K562 (cell line): ENCODE results near the gene GAL3ST3. TPM values are rescaled to one million over a fixed set of nuclear protein-coding genes. Genes with fewer than 3 reads are reported as not detected.

Experiments
- ARNT ChIP-seq, 2 experiments: fragments of 450-650 bp; IDR thresholded peaks; 2 replicates each; pipeline ENCODE4 v1.6.1; 2016; ENCODE audit warnings: mild to moderate bottlenecking in 1 of 2
- BRF1 ChIP-seq: IDR thresholded peaks from 3 replicates; pipeline ENCODE4 v1.6.1; 2011; ENCODE audit warnings: borderline replicate concordance, mild to moderate bottlenecking; ENCODE audit not compliant: insufficient read length; ENCODE audit errors: extremely low read depth
- CREBBP ChIP-seq: IDR thresholded peaks from one replicate; pipeline ENCODE4 v1.6.1; 2012; ENCODE audit warnings: low read depth, mild to moderate bottlenecking, control low read depth, inconsistent platforms, low read length
- GATAD2A ChIP-seq: fragments of 450-650 bp; IDR thresholded peaks from 2 replicates; pipeline ENCODE4 v1.6.1; 2017
- GTF2A2 ChIP-seq: IDR thresholded peaks from 2 replicates; pipeline ENCODE4 v1.6.1; 2016; ENCODE audit warnings: mild to moderate bottlenecking, missing genetic modification characterization, missing compliant biosample characterization
- MTA1 ChIP-seq: fragments of 450-650 bp; IDR thresholded peaks from 2 replicates; pipeline ENCODE4 v1.6.1; 2017; ENCODE audit warnings: borderline replicate concordance
- NFRKB ChIP-seq: fragments of 450-650 bp; IDR thresholded peaks from 2 replicates; pipeline ENCODE4 v1.6.1; 2016; ENCODE audit warnings: low read depth
- PTTG1 ChIP-seq: fragments of 450-650 bp; IDR thresholded peaks from 2 replicates; pipeline ENCODE4 v1.6.1; 2016; ENCODE audit warnings: low read depth, mild to moderate bottlenecking, missing genetic modification characterization, missing compliant biosample characterization
- PYGO2 ChIP-seq: fragments of 450-650 bp; IDR thresholded peaks from 2 replicates; pipeline ENCODE4 v1.6.1; 2016; ENCODE audit warnings: mild to moderate bottlenecking, missing genetic modification characterization, moderate library complexity, missing compliant biosample characterization
- RBM14 ChIP-seq: fragments of 200-400 bp; formaldehyde crosslinking; IDR thresholded peaks from 2 replicates; pipeline ENCODE4 v1.6.1; 2018; ENCODE audit warnings: low read depth, mild to moderate bottlenecking, low read length, moderate library complexity, borderline replicate concordance; ENCODE audit not compliant: insufficient read depth
- SP2 ChIP-seq: IDR thresholded peaks from 2 replicates; pipeline ENCODE4 v1.6.1; 2011; ENCODE audit warnings: mild to moderate bottlenecking, low read depth, low read length, moderate library complexity; ENCODE audit not compliant: poor library complexity, severe bottlenecking; ENCODE audit errors: extremely low read depth
- THRAP3 ChIP-seq: fragments of 450-650 bp; IDR thresholded peaks from 2 replicates; pipeline ENCODE4 v1.6.1; 2016; ENCODE audit warnings: mild to moderate bottlenecking, inconsistent platforms, borderline replicate concordance
- WHSC1 ChIP-seq: IDR thresholded peaks from one replicate; pipeline ENCODE4 v1.6.1; 2012; ENCODE audit warnings: low read length, control low read depth, inconsistent platforms
- ZNF445 ChIP-seq: fragments of 250-450 bp; sonication (Bioruptor Pico); IDR thresholded peaks from 2 replicates; pipeline ENCODE4 v1.4.0; 2020; ENCODE audit warnings: low read depth, mild to moderate bottlenecking, moderate library complexity
- ZNF699 ChIP-seq: fragments of 250-450 bp; sonication (Bioruptor Pico); IDR thresholded peaks from 2 replicates; pipeline ENCODE4 v1.8.0; 2021; ENCODE audit warnings: mild to moderate bottlenecking, moderate library complexity; ENCODE audit not compliant: insufficient replicate concordance
- polyA plus RNA-seq, 8 experiments: library from polyadenylated mRNA; depleted of rRNA in 4 of 8; stranded (reverse) in 5 of 8; unstranded in 3 of 8; fragments of >200 nt; fragmentation: Nextera tagmentation in 2 of 8; fragmentation: Illumina TruSeq in 1 of 8; extraction: Ambion mirVana in 2 of 8; extraction: Trizol in 1 of 8; gene quantifications; 2 replicates each; pipeline versions ENCODE4 v1.2.1 to v1.2.3, GENCODE V29; 2011 to 2014; ENCODE audit warnings: inconsistent platforms in 1 of 8, missing spikeins in 1 of 8
- total RNA-seq, 7 experiments: library from RNA; depleted of rRNA in 6 of 7; stranded (reverse); fragments of >200 nt in 6 of 7; fragmentation: Illumina TruSeq in 2 of 7; extraction: Trizol in 2 of 7; gene quantifications; 2 replicates each; pipeline versions ENCODE4 v1.2.1 to v1.2.3, GENCODE V29; 2011 to 2021; ENCODE audit warnings: low replicate concordance in 1 of 7
- TF ChIP-seq, protein P1 (sequence below): sonication (generic); formaldehyde crosslinking; IDR thresholded peaks from 2 replicates; pipeline ENCODE4 v1.8.1; 2023; ENCODE audit warnings: missing genetic modification reagents, mild to moderate bottlenecking, borderline replicate concordance
- TF ChIP-seq, protein P2 (sequence below): sonication (generic); formaldehyde crosslinking; IDR thresholded peaks from 2 replicates; pipeline ENCODE4 v1.8.1; 2023; ENCODE audit warnings: mild to moderate bottlenecking, missing genetic modification reagents
- TF ChIP-seq, protein P3 (sequence below): fragments of 450-650 bp; formaldehyde crosslinking; conservative IDR thresholded peaks from 2 replicates; pipeline ENCODE4 v1.4.0; 2022; ENCODE audit warnings: mild to moderate bottlenecking, missing genetic modification characterization
- TF ChIP-seq, protein P4 (sequence below): fragments of 250-450 bp; sonication (Bioruptor Pico); IDR thresholded peaks from 2 replicates; pipeline ENCODE4 v1.5.1; 2021; ENCODE audit warnings: mild to moderate bottlenecking

The GAL3ST3 gene
- total and polyA plus RNA-seq, 9 of the 15 experiments (the other 6 are each of a cell fraction or from before 2014, with no cell fraction given): not detected

DNA sequence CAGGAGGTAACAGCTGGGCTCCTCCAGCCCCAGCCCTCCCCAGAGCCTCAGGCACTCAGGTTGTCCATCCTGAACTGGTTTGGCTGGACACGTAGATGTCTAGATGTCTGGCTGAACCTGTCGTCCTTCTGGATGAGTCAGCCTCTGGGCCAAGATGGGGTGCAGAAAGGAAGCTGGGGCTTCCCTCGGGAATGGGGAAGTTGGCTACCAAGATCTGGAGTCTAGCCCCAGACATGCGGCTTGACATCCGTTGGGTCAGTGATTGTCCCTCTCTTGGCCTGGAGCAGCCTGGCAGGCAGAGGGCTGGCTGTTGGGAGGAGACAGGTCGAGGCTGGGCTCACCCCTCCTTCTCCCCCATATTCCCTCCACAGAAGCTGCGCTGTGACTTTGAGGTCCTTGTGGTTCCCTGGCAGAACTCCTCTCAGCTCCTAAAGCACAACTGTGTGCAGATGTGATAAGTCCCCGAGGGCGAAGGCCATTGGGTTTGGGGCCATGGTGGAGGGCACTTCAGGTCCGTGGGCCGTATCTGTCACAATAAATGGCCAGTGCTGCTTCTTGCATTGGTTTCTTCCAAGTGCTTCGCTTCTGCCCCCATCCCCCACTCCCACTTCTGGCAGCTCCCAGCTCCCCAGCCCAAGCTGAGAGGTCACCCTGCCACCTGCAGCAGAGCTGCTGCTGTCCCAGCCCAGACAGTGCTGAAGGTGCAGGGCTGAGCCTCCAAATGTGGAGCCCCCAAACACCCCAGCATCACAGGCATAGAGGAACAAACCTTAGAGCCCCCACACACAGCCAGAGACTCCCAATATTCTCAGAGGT is 35.8 kb downstream of the GAL3ST3 start (continued):
- TF ChIP-seq, protein P1, sequence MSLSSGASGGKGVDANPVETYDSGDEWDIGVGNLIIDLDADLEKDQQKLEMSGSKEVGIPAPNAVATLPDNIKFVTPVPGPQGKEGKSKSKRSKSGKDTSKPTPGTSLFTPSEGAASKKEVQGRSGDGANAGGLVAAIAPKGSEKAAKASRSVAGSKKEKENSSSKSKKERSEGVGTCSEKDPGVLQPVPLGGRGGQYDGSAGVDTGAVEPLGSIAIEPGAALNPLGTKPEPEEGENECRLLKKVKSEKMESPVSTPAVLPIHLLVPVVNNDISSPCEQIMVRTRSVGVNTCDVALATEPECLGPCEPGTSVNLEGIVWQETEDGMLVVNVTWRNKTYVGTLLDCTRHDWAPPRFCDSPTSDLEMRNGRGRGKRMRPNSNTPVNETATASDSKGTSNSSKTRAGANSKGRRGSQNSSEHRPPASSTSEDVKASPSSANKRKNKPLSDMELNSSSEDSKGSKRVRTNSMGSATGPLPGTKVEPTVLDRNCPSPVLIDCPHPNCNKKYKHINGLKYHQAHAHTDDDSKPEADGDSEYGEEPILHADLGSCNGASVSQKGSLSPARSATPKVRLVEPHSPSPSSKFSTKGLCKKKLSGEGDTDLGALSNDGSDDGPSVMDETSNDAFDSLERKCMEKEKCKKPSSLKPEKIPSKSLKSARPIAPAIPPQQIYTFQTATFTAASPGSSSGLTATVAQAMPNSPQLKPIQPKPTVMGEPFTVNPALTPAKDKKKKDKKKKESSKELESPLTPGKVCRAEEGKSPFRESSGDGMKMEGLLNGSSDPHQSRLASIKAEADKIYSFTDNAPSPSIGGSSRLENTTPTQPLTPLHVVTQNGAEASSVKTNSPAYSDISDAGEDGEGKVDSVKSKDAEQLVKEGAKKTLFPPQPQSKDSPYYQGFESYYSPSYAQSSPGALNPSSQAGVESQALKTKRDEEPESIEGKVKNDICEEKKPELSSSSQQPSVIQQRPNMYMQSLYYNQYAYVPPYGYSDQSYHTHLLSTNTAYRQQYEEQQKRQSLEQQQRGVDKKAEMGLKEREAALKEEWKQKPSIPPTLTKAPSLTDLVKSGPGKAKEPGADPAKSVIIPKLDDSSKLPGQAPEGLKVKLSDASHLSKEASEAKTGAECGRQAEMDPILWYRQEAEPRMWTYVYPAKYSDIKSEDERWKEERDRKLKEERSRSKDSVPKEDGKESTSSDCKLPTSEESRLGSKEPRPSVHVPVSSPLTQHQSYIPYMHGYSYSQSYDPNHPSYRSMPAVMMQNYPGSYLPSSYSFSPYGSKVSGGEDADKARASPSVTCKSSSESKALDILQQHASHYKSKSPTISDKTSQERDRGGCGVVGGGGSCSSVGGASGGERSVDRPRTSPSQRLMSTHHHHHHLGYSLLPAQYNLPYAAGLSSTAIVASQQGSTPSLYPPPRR (CRISPR knock-in tag): no peak
- TF ChIP-seq ZNF445 (CRISPR knock-in tag) (no peak), THRAP3 (no peak), WHSC1 (no peak), PTTG1 (no peak), RBM14 (no peak), ARNT (IDR thresholded peaks at IDR 0.05) (no peak), ZNF699 (CRISPR knock-in tag) (no peak), NFRKB (no peak), MTA1 (no peak), BRF1 (no peak), CREBBP (no peak), PYGO2 (tag) (no peak), GATAD2A (no peak), SP2 (no peak), GTF2A2 (tag) (no peak)
- TF ChIP-seq, protein P2, sequence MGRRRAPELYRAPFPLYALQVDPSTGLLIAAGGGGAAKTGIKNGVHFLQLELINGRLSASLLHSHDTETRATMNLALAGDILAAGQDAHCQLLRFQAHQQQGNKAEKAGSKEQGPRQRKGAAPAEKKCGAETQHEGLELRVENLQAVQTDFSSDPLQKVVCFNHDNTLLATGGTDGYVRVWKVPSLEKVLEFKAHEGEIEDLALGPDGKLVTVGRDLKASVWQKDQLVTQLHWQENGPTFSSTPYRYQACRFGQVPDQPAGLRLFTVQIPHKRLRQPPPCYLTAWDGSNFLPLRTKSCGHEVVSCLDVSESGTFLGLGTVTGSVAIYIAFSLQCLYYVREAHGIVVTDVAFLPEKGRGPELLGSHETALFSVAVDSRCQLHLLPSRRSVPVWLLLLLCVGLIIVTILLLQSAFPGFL: no peak
- TF ChIP-seq, protein P3, sequence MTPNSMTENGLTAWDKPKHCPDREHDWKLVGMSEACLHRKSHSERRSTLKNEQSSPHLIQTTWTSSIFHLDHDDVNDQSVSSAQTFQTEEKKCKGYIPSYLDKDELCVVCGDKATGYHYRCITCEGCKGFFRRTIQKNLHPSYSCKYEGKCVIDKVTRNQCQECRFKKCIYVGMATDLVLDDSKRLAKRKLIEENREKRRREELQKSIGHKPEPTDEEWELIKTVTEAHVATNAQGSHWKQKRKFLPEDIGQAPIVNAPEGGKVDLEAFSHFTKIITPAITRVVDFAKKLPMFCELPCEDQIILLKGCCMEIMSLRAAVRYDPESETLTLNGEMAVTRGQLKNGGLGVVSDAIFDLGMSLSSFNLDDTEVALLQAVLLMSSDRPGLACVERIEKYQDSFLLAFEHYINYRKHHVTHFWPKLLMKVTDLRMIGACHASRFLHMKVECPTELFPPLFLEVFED (CRISPR knock-in tag): no peak
- TF ChIP-seq, protein P4, sequence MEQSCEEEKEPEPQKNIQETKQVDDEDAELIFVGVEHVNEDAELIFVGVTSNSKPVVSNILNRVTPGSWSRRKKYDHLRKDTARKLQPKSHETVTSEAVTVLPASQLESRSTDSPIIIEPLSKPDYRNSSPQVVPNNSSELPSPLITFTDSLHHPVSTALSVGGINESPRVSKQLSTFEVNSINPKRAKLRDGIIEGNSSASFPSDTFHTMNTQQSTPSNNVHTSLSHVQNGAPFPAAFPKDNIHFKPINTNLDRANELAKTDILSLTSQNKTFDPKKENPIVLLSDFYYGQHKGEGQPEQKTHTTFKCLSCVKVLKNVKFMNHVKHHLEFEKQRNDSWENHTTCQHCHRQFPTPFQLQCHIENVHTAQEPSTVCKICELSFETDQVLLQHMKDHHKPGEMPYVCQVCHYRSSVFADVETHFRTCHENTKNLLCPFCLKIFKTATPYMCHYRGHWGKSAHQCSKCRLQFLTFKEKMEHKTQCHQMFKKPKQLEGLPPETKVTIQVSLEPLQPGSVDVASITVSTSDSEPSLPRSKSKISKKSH (CRISPR knock-in tag): no peak
